HEK293 (cell line): ENCODE results near the gene SLC2A4RG.

Source experiments
- CTCF ChIP-seq: fragments of 450-650 bp; formaldehyde crosslinking; IDR thresholded peaks from 2 replicates; pipeline ENCODE4 v1.5.1; 2016; ENCODE audit warnings: missing biosample characterization, missing genetic modification characterization
- KLF16 ChIP-seq: fragments of 450-650 bp; formaldehyde crosslinking; IDR thresholded peaks from 2 replicates; pipeline ENCODE4 v1.5.1; 2017; ENCODE audit warnings: missing biosample characterization, missing genetic modification characterization
- ZFP41 ChIP-seq: fragments of 450-650 bp; formaldehyde crosslinking; IDR thresholded peaks from 2 replicates; pipeline ENCODE4 v1.5.1; 2016; ENCODE audit warnings: missing biosample characterization, missing genetic modification characterization, borderline replicate concordance
- ZNF175 ChIP-seq: fragments of 450-650 bp; formaldehyde crosslinking; IDR thresholded peaks from 2 replicates; pipeline ENCODE4 v1.5.1; 2016; ENCODE audit warnings: missing biosample characterization, missing genetic modification characterization
- ZNF501 ChIP-seq: fragments of 450-650 bp; formaldehyde crosslinking; IDR thresholded peaks from 2 replicates; pipeline ENCODE4 v1.5.1; 2016; ENCODE audit warnings: missing biosample characterization, missing genetic modification characterization

GRCh38 chr20:63785691-63786131 is 46.1 kb downstream of the SLC2A4RG start:
- no peak for TF ChIP-seq ZNF175 (tag by site-specific recombination)
- TF ChIP-seq CTCF = no peak
- TF ChIP-seq ZNF501 = no peak
- TF ChIP-seq KLF16 (tag by site-specific recombination) = no peak
- TF ChIP-seq ZFP41 (tag by site-specific recombination) = no peak
